HG02623 (cell line): ENCODE measurements around the gene OR2V2.
"Not testable (repeated sequence)": the region's sequence is repeated elsewhere in the genome, so short reads cannot be mapped to it uniquely, and the experiment has no call there.

Experiments
- ATAC-seq: cut with Tn5 transposase; IDR thresholded peaks from one replicate; pipeline ENCODE4 v1.9.1; 2021; ENCODE audit warnings: moderate library complexity; ENCODE audit not compliant: unreplicated experiment

The OR2V2 gene, protein sequence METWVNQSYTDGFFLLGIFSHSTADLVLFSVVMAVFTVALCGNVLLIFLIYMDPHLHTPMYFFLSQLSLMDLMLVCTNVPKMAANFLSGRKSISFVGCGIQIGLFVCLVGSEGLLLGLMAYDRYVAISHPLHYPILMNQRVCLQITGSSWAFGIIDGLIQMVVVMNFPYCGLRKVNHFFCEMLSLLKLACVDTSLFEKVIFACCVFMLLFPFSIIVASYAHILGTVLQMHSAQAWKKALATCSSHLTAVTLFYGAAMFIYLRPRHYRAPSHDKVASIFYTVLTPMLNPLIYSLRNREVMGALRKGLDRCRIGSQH

DNA sequence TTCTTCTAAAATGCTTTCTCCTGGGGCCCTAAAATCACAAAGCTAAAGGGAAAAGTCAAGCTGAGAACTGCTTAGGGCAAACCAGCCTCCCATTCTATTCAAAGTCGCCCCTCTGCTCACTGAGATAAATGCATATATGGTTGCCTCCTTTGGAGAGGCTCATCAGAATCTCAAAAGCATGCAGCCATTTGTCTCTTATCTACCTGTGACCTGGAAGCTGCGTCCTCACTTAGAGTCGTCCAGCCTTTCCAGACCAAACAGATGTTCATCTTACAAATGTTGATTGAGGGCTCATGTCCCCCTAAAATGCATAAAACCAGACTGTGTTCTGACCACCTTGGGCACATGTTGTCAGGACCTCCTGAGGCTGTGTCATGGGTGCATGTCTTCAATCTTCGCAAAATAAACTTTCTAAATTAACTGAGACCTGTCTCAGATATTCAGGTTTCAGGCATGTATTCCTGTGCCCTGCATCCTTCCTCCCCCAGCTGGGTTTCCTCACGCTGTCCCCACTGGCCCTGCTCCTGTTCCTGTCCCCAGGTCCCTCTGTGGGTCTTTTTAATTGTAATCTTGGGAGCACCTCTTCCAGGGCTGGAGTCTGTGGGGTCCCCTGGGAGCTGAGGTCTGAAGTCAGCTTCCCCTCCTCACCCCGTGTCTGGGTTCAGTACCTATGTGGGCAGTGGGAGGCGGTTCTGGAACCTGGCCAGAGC, at the start of gene OR2V2:
TSS of gene OR2V2 (plus strand) at position 660 of the 710 bp plus-strand sequence. CDS start 7,357 bp downstream, outside the sequence.
- not testable (repeated sequence) for ATAC-seq

DNA sequence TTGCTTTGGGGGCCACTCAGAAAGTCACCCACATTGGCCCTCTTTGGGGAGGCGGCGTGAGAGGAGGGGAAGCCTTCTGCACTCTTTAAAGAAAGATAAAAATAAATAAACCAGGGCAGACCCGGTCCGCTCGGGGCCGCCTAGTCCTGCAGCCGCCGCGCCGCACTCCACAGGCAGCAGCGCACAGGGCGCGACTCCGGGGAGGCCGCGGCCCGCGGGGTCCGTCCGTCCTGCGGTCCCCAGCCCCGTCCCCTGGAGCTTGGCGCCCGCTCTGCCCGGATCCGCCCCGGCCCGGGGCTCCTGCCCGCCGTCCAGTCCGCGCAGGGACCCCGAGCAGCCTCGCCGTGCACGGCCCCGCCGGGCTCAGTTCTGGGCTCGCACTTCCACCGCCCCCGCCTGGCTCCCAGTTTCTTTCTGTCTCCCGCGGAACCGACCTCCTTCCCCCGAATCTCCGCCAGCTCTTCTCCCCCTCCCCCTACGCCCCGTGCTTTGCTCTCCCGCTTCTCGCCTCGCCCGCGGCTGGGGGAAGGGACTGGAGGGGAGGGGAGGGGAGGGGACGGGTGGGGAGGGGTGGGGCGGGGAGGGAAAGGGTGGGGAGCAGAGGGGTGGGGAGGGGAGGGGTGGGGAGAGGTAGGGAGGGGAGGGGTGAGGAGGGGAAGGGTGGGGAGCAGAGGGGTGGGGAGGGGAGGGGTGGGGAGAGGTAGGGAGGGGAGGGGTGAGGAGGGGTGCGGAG, 49.5 kb upstream of the OR2V2 start:
- not testable (repeated sequence) for ATAC-seq

DNA sequence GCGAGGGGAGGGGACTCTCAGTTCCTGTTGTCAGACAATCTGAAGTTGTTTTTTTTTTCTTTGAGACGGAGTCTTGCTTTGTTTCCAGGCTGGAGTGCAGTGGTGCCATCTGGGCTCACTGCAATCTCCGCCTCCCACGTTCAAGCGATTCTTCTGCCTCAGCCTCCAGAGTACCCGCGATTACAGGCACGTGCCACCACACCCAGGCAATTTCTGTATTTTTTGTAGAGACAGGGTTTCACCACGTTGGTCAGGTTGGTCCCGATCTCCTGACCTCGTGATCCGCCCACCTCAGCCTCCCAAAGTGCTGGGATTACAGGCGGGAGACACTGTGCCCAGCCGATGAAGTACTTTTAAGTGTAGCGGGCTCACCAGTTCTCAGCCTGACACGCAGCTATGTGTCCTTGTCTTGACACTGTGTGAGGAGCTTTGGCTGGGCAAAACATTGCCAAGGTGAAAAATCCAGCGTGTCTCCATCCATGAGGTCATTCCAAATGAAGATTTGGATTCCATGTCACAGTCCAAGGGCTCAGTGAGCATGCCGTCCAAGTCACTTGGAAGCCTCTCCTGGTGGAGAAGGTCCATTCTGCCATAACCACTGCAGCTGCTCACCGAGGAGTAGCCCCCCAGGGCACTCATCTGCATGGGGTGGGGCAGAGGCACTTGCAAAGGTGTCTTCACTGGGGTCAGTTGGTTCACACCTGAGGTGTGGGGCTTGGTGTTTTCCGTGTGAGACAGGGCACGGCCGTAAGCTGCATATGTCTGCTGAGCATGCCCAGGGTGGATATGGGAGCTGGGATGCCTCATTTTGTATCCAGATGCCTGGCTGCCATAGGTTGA, 48.4 kb upstream of the OR2V2 start:
- no peak for ATAC-seq

DNA sequence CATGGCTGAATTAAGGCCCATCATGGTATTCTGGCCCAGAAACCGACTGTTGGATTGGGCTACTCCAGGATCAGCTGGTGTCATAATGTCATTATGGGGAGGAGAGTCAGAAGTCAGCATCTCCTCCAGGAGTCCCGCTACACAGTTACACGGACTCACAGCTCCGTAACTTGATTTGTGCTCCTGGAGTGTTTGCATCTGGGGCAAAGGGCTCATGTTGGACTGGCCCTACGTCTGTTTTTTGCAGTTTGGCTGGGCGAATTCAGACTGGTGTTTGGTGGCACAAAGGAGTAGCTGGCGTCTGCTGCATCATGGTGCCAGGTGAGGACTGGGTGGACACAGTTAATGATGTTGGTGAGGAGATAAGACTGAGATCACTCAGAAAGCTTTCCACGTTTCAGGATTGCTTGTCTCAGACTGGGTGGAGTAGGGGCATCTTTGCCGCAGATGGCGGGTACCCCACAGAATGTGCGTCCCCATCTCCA, 47.7 kb upstream of the OR2V2 start:
- ATAC-seq = no peak

DNA sequence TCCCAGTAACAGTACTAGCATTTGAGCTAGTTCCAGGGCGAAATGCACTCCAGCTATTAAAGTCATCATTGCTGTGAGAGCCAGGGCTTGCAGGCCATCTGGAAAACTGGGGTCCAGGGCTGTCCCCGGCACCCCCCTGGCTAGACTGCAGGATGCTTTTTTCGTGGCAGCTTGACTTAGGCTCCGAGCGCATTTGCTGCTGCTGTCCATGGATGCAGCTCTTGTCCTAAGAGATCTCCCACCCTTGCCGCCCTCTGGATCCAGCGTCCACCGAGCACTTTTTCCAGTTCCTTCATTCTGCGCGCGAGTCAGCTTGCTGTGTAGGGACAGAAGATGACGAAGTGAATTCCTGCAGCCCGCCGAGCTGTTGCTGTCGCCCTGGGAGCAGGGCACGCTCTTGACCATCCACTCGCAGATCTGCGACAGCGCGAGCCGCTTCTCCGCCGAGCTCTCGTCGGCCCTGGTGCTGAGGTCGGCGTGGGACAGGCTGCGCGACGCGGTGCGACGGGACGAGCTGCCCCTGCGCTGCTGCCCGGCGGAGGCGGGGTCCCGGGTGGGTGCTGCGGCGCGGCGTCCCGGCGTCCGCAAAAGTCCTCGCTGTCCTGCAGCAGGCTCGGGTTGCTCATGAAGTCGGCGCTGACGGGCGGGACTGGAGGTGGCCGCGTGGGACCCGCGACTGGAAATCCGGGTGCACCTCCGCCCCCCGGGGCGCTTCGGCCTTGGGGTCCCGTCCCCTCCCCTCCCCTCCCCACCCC, 47.1 kb upstream of the OR2V2 start:
- ATAC-seq = no peak

DNA sequence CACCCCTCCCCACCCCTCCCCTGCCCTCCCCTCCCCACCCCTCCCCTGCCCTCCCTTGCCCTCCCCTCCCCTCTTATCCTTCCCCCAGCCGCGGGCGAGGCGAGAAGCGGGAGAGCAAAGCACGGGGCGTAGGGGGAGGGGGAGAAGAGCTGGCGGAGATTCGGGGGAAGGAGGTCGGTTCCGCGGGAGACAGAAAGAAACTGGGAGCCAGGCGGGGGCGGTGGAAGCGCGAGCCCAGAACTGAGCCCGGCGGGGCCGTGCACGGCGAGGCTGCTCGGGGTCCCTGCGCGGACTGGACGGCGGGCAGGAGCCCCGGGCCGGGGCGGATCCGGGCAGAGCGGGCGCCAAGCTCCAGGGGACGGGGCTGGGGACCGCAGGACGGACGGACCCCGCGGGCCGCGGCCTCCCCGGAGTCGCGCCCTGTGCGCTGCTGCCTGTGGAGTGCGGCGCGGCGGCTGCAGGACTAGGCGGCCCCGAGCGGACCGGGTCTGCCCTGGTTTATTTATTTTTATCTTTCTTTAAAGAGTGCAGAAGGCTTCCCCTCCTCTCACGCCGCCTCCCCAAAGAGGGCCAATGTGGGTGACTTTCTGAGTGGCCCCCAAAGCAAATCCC, 46.2 kb upstream of the OR2V2 start:
- not testable (repeated sequence) for ATAC-seq

DNA sequence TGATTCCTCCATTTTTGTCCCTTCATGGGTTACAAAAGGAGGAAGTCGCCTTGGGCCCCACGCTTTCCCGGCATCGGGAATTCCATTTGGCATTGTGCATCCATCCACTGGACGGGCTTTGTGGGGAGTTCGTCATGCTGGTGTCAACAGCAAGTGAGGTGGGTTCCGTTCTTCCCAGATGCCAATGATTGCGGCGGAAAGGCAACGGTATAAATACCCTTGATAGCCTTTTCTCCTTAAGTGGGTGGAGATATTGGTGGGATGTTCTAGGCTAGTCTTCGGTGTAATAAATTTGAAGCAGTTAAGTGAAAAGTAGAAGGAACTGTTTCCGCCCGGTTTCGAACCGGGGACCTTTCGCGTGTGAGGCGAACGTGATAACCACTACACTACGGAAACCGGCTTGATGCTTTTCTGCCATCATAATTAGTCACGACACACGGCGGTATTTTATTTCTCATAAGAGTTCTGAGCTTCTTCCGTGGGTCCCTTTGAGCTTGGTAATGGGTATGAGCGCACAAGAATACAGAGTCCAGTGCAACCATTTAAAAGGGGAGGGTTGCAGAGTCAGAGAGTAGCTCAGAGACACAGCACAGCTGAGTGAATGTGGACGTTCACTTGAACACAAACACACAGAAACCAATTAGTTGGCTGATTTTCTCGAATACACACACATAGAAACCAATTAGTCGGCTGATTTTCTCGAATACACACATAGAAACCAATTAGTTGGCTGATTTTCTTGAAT, 45.3 kb upstream of the OR2V2 start:
- ATAC-seq = not testable (repeated sequence)

DNA sequence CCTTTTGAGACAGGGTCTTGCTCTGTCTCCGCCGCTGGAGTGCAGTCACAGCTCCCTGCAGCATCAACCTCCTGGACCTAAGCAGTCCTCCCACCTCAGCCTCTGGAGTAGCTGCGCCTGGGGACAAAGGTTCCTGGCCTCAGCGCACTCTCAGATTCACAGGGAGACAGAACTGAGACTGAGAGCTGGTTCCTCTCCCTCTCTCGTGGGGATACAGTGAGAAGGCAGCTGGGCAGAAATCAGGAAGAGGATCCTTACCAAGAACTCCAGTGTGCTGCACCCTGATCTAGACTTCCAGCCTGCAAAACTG, 43.2 kb upstream of the OR2V2 start:
- ATAC-seq = not testable (repeated sequence)

DNA sequence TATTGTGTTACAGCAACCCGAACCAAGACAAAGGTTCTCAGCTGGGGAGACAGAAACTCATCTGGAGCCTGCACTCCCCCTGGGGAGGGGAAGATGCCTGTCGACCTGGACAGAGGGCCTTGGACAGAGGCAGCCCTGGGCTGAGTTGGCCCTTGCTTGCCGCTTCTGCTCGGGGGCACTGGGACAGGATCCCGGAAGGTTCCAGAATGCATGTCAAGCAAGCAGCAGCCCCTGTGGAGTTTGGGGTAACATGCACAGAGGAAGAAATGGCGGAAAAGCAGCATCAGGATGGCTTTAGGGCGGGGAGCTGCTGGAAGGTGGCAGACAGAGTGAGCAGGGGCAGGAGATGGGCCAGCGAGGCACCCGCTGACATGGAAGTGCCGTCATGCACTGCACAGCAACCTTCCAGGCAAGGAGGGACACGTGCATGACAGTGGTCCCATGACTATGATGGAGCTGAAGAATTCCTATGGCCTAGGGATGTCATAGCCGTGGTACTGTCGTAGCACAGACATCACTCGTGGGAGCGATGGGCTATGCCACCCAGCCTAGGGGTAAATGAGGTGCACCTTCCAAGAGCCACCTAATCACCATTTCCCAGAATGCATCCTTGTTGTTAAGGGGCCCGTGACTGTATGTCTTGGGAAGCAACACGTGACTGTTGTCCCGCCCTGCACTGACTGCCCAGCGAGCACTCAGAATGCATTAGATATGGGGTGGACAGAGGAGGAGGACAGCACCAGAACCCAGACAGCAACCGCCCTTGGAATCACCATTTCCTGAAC, 42.6 kb upstream of the OR2V2 start:
- ATAC-seq = not testable (repeated sequence)

DNA sequence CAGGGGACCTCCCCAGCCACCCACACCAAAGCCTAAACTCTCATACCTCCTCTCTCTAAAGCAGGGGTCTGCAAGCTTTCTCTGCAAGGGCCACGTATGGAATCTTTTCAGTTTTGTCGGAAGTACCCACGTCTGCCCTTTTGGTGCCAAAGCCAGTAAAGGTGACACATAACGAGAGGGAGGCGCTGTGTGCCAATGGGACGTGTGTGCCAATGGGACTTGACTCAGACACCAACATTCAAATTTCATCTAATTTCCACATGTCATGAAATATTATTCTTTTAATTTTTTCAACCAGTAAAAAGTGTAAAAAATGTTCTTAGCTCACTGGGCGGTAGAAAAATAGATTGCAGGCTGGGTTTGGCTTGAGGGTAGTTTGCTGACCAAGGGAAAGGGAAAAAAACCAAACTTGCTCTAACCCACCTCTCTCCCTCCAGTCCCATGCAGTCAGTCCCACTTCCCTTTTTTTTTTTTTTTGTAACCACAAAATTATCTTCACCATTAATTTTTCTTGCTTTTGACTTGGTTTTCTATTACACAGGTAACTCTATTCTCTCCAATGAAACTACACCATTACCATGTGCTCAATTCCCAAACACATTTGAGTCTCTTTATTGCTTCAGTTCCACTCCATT, 41.9 kb upstream of the OR2V2 start:
- no peak for ATAC-seq

DNA sequence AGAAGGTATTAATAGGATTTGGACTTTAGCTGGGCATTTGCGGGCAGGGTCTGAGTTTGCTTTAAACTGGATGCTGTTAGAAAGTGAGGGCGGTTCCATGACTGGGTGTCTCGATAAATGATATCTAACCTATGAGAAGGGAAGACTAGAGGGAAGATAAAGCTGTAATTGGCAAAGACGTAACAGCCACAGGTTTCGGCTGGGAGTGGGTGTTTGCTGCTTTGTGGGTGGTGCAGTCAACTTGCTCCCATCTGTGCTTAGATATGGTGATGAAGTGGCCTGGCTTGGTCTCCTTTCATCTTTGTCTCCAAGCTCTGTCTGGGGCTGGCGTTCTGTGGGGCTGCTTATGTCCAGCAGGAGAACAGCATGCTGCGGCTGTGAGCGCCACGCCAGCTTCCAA, 39.7 kb upstream of the OR2V2 start:
- no peak for ATAC-seq

DNA sequence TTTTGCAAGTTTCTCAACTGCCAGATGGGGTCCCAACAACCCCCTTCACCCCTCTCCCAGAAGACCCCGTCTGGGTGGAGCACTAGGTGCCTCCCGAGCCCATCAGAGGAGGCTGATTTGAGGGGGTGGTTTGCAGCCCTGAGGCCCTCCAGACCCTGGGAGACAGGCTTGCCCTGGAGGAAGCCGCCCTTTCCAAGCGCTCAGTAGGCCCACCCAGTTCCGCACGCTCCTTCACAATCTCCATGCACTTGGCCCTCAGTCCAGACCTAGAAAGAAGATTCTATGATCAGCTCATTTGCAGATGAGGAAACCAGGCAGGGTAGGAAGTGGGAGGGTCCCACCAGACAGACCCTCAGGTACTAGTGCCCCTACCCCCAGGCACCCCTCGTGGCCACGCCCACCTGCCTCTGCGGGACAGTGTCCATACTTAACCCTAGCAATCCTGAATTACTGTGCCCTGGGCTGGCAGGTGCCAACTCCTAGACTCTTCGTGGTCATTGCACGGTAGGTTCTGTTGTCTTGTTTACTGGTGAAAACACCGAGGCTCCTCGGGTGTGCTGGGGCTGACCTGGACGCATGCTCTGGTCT, 38.7 kb upstream of the OR2V2 start:
- ATAC-seq = no peak

DNA sequence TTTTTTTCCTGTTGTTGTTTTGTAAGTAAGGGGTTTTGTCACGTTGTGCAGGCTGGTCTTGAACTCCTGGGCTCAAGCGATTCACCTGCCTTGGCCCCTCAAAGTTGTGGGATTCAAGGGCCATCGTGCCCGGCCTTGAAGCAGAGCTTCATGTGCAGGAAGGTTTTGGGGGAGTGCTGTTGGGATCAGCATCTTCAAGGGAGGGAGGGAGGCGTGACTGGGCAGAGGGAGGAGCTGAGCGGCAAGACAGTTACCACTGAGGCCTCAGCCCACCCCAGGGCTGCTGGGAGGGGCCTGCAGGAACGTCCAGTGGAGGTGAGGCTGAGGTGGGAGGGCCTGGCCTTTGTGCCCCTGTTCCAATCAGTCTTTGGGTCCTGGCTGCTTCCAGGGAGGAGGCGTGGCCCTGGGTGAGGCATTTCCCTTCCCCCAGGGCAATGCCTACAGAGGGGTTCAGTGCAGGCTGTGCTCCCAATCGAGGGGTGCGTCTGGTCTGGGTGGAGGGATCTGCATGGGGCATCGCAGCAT, 37.8 kb upstream of the OR2V2 start:
- ATAC-seq = no peak

DNA sequence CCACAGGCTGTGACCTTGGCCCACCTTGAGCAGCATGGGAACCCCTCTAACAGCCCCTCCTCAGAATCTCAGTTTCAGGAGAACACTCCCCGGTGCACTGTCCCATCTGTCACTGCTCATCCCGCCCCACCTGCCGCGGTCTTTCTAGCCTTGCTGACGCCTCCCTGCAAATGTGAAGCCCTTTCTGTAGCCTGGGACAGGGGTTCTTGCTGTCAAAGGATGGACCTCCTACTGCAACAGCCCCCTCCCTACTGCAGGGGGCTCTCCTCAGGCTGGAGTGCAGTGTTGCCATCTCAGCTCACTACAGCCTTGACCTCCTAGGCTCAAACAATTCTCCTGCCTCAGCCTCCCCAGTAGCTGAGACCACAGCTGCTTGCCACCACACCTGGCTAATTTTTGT, 36.4 kb upstream of the OR2V2 start:
- no peak for ATAC-seq

DNA sequence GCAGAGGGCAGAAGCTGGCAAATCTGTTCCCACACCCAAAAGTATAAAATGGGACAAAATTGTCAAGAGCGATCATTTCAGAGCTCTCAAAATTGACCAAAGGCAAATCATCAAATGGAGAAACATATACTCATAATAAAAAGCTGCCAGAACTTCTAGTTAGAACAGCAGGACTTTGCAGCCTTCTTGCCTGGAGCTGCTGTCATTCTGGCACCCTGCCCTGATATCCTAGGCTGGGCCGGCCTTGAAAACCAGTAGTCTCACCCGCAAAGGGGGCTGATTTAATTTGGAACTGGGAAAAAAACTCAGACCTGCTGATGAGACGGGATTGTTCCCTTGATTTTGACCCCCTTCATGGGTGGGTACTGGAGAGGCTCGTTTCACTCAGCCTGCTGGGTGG, 34.9 kb upstream of the OR2V2 start:
- ATAC-seq = no peak

DNA sequence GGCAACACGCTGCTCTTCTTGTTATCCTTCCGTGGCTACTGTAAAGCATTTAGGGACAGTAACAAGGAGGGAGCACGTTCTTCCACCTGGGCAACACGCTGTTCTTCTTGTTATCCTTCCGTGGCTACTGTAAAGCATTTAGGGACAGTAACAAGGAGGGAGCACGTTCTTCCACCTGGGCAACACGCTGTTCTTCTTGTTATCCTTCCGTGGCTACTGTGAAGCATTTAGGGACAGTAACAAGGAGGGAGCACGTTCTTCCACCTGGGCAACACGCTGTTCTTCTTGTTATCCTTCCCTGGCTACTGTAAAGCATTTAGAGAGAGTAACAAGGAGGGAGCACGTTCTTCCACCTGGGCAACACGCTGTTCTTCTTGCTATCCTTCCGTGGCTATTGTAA, 33.8 kb upstream of the OR2V2 start:
- ATAC-seq = not testable (repeated sequence)

DNA sequence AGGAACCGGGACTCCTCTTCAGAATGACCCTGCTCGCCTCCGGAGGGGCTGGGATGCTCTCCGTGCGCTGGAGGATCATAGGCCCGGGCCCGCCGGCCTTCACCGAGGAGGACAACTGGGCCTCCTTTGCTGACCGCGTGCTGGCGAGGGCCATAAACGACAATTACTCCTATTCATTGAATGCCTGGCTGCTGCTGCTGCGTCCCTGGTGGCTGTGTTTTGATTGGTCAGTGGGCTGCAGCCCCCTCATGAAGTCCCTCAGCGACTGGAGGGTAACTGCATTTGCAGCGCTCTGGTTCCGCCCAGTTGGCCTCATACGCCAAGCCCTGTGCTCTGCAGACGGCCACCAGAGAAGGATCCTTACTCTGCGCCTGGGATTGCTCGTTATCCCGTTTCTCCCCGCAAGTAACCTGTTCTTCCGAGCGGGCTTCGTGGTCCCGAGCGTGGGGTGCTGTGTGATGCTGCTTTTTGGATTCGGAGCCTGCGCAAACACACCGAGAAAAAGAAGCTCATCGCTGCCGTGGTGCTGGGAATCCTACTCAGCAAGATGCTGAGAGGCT, 33.0 kb upstream of the OR2V2 start:
- no peak for ATAC-seq
